HG03045 (cell line): ENCODE data around the gene TMEM260.
"Not testable (repeated sequence)": the region's sequence is repeated elsewhere in the genome, so short reads cannot be mapped to it uniquely, and the experiment has no call there.

Source experiments
- ATAC-seq: cut with Tn5 transposase; IDR thresholded peaks from one replicate; pipeline ENCODE4 v1.9.1; 2021; ENCODE audit warnings: mild to moderate bottlenecking, moderate library complexity; ENCODE audit not compliant: unreplicated experiment

Gene TMEM260

DNA sequence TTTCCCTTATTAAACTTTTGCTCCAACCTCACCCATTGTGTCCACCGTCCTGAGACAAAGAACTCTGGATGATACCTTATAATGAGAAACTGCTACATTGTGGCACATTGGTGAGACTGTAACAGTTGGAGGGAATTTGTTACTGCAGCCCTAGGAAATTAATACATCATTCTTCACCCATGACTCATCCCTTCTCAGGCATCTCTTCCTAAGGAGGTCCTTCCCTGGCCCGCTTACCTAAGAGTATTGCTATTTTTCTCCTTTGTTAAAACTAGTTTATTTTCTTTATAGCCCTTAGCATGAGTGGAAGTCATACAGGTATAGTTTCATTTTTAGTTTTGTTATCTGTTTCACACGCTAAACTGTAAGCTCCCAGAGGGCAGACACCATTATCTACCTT lies 87.1 kb downstream of the TMEM260 start:
- ATAC-seq, result no peak

- not testable (repeated sequence) for ATAC-seq
Measured at GRCh38 chr14:56667290-56667689, 87.7 kb downstream of the TMEM260 start.

DNA sequence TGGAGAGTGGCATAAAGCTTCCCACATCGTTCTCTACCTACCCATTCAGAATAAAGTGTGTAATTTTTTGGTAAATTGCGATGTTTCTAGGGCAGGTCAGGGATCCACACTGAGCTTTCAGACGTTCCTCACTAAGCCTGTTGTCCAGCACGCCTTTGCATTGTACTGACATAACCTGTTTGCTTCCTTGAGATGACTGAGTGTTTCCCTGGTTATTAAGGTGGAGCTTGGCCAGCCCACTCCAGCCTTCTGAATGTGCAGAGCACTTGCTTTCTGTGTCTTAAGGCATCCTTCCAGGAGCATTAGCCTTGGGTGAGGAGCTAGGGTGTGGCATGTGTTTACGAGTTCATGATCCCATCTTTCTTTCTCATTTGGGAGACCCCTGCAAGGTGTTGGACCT lies 96.4 kb downstream of the TMEM260 start:
- ATAC-seq, result no peak

GRCh38 chr14:56678838-56679237 lies 99.2 kb downstream of the TMEM260 start:
- ATAC-seq, result no peak

DNA sequence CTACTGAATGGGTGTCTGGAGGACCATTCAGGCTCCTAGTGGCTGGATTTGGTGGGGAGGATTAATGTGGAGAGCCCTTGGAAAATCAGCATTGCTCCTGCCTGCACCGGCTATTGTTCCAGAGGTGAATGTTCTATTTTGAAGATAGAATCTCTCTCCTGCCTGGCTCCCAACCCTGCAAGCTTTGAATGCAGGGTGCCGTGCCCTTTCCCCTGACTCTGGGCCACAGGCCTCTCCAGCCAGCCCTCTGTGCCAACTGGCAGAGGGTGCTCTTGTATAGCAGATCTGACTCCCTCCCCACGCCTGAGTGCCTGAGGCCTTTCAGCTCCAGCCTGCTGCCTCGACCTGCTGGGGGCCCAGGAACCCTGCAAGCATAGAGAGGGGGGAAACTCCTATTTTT lies 106.8 kb downstream of the TMEM260 start:
- ATAC-seq, result no peak

GRCh38 chr14:56687123-56687522 lies 107.5 kb downstream of the TMEM260 start:
- ATAC-seq, result no peak

GRCh38 chr14:56694609-56695008 lies 115.0 kb downstream of the TMEM260 start:
- ATAC-seq, result no peak

- not testable (repeated sequence) for ATAC-seq
Measured at GRCh38 chr14:56695216-56695615, 115.6 kb downstream of the TMEM260 start.
